Keratinocyte (primary cell): ENCODE measurements around the gene NDUFB11.

Experiments used
- CTCF ChIP-seq, 3 experiments: IDR thresholded peaks in 1 of 3; conservative IDR thresholded peaks in 1 of 3; optimal IDR thresholded peaks in 1 of 3; 2 replicates in 2 of 3; 3 replicates in 1 of 3; pipeline versions ENCODE3 to v1.5.1; 2011; ENCODE audit warnings: low read length in 3 of 3, mild to moderate bottlenecking in 3 of 3, moderate library complexity in 2 of 3, control low read depth in 1 of 3, inconsistent platforms in 1 of 3; ENCODE audit not compliant: insufficient read depth in 2 of 3; ENCODE audit errors: extremely low read depth in 1 of 3
- EZH2 ChIP-seq: IDR thresholded peaks from one replicate; pipeline ENCODE4 v1.6.1; 2012; ENCODE audit warnings: inconsistent platforms, mild to moderate bottlenecking, low read length, moderate library complexity

- TF ChIP-seq CTCF (optimal IDR thresholded peaks at IDR 0.05 in 1 of 3, IDR thresholded peaks at IDR 0.05 in 1 of 3, conservative IDR thresholded peaks at IDR 0.05 in 1 of 3; ENCODE audit: extremely low read depth in 1 of 3, insufficient read depth in 2 of 3, low read length in 3 of 3) (peak in 1 of 3 experiments; percentile 13), EZH2 (no peak)
These were observed 34.9 kb upstream of the NDUFB11 start for GRCh38 chrX:47179221-47179927.
